HG03565 (cell line): Measurements from ENCODE around the gene INTU.
"Not testable (repeated sequence)": the region's sequence is repeated elsewhere in the genome, so short reads cannot be mapped to it uniquely, and the experiment has no call there.

Experiments used
- ATAC-seq: cut with Tn5 transposase; IDR thresholded peaks from one replicate; pipeline ENCODE4 v1.9.1; 2021; ENCODE audit warnings: mild to moderate bottlenecking, moderate library complexity; ENCODE audit not compliant: unreplicated experiment

INTU gene

DNA sequence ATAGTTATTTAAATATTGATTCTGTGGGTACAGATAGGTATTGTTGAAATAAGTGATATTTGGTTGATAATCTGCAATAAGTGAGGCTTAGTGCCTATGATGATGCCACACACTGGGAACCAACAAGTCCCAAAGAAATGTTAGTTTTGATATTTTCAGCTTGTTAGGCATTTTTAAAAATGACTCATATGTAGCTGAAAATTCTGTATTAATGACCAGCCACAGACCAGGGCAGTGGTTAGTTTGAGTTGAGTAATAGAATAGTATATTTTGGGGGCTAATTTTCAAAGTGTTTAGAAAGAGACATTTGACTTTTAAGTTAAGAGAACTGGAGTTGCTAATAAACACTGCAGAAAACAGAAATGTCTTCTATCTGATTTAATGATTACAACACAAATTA is 9.4 kb downstream of the INTU start:
- ATAC-seq = no peak

DNA sequence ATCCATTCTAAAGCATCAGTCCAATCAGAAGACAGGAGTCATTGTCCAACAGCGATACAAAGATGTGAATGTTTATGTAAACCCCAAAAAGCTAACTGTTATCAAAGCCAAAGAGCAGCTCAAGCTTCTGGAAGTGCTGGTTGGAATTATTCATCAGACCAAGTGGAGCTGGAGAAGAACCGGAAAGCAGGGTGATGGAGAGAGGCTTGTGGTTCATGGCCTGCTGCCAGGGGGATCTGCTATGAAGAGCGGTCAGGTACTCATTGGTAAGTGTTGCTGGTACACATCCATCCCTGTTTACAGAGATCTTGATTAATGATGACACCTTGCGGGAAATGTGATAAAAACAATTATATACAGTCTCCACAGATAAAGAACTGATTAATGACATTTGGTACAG is 11.0 kb downstream of the INTU start:
- ATAC-seq = no peak

DNA sequence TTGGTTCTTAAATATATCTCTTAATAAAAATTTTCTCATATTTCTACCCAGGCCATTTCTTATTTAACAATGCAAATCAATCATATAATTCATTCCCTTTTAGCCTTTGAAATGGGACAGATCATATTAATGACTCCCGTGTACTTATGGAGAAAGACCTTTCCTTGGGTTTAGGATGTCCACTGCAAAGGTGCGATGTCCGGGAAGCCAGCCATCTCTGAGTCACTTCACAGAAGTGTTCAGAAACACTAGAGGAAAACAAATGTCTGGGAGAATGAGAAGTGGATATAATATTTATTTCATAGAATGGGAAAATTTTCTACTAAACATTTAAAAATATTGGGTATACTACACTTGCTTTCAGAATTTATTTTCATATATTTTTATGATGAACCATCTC is 15.3 kb downstream of the INTU start:
- ATAC-seq = no peak

DNA sequence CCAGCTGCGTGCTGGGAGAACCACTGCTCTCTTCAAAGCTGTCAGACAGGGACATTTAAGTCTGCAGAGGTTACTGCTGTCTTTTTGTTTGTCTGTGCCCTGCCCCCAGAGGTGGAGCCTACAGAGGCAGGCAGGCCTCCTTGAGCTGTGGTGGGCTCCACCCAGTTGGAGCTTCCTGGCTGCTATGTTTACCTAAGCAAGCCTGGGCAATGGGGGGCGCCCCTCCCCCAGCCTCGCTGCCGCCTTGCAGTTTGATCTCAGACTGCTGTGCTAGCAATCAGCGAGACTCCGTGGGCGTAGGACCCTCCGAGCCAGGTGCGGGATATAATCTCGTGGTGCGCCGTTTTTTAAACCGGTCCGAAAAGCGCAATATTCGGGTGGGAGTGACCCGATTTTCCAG is 22.8 kb downstream of the INTU start:
- ATAC-seq = not testable (repeated sequence)

DNA sequence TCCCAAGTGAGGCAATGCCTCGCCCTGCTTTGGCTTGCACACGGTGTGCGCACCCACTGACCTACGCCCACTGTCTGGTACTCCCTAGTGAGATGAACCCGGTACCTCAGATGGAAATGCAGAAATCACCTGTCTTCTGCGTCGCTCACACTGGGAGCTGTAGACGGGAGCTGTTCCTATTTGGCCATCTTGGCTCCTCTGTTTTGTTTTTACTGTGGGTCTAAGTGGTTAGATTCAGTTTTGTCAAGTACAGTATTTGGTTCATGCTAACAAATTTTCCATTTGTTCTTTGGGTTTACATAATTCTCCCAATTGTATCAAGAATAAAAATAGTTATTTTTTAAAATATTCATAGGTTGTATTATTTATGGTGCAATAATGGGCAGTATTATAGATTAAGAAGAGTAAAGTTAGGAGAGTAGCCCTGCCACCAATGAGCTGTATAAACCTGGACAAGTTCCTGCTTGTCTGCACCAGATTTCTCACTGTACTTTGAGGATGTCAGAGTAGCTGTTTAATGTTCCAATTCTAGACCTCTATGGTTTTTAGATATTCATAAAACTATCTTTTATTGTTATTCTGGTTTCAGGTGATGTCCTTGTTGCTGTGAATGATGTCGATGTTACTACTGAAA is 23.4 kb downstream of the INTU start:
- no peak for ATAC-seq

DNA sequence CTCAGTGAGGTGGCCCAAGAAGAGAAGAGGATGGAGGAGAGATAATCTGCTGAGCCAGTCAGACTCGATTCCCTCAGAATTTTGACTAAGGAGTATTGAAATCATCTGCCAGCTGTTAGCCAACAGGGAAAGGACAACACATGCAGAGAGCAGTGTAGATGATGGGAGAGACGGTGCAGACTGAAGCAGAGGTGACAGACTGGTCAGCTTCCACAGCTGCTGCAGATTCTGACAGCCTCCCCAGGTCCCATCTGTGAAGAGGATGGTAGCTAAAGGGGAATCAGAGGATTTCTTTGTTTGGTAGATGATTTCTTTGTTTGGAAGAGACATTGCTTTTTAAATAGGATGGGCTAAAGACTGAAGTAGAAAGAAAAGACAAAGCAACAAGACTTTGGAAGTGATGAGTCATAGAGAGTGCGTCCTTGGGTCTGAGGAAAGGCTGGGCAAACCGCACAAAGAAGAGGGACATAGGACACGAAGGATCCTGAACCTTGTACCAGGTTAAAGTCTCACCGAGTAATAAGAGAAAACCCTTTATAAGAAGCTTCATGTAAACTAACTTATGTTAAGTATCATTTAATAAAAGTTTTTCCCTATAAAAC is 27.6 kb downstream of the INTU start:
- no peak for ATAC-seq

DNA sequence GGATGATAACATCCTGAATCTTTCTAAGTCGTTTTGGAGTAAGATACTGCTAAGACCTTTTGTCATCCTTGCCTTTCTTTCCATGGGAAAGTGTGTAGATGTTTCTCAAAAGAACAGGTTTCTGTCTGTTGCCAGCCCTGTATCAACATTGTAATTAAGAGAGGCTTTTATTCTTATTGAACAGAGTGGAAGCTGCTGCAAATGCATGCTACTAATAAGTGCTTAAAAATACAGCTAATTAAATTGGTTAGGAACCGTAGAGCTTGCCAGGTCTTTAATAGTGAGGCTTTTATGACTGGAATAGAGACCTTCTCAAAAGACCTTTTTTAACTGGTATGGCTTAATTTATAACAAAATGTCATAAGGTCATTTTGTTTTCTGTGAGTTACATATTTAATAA is 34.4 kb downstream of the INTU start:
- no peak for ATAC-seq

DNA sequence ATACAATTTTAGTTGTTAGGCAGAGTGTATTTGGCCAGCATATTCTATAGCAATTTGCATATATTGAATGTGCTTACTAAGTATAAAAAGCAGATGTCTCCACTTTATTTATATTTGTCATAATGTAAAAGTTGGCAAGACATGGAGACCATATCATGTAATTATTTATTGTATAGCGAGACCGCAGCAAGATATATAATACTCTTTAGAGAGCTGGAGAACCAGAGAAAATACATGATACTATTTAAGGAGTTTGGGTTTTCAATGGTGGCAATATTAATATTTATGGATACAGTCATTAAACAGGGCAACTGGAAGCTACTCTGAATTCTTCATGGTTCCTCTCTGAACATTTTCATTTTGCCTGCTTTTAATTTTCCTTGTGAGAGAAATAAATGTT is 35.0 kb downstream of the INTU start:
- no peak for ATAC-seq

DNA sequence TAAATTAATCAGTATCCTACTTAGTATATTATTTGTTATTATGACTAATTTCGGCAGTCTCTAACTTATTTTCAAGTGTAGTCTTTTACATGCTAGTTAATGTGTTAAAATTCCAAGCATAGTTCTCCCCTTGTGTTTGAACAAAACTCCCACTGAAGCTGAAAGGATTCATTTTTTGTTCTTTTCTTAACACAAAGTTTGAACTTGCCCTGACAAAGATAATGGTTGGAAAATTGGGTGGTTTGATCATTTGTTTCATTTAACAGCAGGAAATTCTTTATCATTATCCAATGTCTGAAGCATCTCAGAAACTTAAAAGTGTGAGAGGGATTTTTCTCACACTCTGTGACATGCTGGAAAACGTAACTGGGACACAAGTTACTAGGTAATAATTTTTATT is 36.0 kb downstream of the INTU start:
- ATAC-seq = no peak

DNA sequence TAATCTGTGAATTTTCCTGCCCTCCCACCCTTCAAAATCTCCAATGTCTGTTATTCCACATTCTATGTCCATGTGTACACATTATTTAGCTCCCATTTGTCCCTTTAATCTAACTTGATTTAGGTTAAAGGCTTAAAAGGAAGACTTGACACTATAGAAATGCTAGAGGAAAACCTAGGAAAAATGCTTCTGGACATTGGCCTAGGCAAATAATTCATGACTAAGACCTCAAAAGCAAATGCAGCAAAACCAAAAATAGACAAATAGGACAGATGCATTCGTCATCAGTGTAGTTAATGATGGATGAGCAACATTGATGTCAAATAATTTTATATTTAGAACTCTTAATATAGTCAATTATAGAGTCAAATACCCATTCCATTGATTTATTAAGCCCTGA is 36.9 kb downstream of the INTU start:
- ATAC-seq = no peak

DNA sequence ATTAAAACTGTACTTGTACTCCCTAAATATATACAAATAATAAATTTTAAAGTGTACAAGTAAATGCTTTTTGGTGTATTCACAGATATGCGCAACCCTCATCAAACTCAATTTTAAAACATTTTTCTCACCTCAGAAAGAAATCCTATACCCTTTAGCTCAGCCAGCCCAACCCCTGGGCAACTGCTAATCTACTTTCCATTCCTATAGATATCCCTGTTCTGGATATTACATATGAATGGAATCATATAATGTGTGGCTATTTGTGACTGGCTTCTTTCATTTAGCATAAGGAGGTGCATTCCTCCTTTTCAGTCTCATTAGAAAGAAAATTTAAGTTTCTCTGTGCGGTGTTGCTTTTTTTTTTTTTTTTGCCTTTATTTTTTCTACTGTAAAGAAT is 39.4 kb downstream of the INTU start:
- no peak for ATAC-seq

DNA sequence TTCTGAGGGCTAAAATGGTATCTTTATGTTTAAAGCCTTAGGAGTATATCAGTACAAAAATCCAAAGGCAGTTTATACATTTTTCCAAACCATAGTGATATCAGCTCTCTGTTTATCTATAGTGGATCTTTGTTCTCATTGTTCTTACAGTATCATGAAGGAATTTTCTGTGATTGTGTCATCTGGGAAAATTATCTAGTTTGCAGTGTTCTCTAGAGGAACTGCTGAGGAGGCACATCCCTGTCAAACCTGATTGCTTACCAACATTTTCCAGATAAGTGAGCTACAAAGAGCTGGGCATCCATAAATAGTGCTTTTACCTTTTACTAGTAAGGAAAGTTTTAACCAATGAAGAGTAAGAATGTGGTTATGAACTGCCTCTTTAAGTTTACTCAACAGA is 52.5 kb downstream of the INTU start:
- no peak for ATAC-seq

DNA sequence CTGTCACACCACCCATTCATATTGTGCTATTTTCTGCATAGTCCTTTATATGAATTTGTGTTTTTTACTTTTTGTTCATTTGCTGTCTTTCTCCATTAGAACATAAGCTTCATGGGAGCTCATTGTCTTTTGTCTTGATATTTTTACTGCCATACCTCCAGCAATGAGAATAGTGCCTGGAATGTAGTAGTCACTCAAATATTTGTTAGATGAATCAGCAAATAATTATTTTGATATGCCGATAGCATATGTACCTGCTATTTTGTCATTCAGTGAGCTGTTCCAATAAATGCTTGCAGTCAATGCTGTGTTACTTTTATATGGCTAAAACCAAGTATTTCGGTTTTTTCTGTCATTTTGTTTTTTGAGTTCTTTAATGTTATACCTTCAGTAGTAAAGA is 53.9 kb downstream of the INTU start:
- ATAC-seq = no peak

DNA sequence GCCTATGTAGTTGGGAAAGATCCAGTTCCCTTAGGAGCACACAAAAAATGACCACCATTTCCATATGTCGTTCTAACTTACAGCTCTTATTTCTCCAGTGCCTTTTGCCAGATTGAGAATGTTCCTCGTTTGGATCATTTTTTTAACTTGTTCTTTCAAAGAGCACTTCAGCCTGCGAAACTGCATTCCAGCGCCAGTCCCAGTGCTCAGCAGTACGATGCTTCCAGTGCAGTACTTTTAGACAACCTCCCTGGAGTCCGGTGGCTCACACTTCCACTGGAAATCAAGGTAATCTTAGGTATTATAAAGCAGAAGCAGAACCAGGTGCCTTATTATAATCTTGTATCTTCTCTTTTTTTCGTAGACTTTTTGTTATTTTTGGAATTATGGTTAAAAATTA is 54.8 kb downstream of the INTU start:
- ATAC-seq = no peak

DNA sequence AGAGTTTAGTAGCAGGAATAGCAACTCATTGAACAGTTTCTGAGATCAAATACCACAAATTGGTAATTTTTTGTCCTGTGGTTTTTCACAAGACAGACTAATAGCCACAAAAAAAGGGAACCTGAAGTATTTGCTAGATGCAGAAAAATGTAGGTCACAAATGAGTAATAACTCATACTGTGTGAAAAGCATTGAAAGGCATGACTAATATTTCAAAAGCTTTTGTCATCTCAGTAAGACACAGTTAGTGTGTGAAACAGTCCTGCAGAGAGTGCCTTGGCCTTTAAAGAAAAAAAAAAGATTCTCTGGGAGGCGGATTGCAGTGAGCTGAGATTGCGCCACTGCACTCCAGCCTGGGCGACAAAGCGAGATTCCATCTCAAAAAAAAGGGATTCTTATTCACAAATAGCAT is 66.0 kb downstream of the INTU start:
- ATAC-seq = peak; percentile 100

DNA sequence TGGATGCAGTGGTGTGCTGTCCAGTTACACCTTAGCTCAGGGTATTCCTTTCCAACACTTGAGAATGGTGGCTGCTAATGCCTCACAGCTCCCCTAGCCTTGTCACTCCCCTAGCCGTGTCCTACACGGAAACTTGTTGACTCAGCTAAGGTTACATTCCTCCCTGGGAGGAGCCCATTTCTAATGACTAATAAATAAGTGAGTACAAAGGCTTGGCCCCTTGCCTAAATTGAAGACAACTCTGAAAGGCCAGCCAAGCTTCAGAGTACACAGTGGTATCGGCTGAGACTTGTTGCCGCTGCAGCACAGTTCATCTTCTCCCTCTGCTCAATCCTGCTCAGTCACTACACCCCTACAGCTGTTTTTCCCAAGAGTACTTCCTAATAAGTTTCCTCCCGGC is 76.2 kb downstream of the INTU start:
- no peak for ATAC-seq

DNA sequence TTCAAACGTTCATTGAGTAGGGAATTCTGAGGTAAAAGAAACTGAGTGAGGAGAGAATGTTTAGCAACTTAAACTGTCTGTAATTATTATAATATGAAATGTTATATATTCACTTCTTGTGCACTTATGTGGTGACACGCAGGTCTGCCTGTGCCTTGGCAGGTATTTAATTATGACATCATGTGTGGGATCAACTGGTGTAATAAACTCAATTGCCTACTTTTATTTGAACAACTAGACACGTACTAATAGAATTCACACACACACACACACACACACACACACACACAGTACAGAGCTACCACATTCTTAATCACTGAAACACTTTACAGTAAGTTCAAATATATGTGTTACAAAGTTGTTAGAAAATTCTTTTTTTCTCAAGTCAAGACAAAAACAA is 76.7 kb downstream of the INTU start:
- no peak for ATAC-seq

DNA sequence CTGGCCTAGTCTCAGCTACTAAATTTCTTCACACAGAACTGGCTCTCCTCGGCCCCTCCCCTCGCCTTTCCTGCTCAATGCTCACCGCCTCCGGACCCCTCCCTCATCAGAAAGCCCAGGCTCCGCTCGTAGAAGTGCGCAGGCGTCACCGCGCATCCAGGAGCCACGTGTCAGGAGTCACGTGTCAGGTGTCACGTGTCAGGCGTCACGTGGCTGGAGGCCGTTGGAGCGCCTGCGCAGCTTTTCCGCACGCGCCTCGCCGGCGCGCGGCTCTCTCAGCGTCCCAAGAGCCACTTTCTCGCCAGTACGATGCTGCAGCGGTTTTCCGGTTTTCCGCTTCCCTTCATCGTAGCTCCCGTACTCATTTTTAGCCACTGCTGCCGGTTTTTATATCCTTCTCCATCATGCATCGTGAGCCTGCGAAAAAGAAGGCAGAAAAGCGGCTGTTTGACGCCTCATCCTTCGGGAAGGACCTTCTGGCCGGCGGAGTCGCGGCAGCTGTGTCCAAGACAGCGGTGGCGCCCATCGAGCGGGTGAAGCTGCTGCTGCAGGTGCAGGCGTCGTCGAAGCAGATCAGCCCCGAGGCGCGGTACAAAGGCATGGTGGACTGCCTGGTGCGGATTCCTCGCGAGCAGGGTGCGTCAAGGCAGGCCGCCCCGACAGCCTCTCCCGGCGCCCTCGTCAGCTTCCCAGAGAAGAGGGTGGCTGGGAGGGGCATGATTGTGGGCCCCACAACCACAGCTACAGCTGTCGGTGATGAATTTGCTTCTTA is 97.6 kb downstream of the INTU start, which contains the start of gene SLC25A31:
TSS of gene SLC25A31 (plus strand) at position 259 of the 772 bp plus-strand sequence. CDS start at position 405, 146 bp downstream.
- no peak for ATAC-seq

DNA sequence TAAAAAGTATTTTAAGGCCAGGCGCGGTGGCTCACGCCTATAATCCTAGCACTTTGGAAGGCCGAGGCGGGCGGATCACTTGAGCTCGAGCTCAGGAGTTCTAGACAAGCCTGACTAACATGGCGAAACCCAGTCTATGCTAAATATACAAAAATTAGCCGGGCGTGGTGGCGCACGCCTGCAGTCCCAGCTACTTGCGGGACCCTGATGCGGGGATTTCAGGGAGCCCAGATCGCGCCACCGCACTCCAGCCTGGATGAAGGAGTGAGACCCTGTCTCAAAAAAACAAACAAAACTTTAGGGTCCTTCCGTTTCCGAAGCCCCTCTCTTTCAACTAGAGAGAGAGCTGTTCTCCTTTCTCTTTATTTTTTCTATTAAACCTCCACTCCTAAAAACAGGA is 98.6 kb downstream of the INTU start:
- no peak for ATAC-seq

DNA sequence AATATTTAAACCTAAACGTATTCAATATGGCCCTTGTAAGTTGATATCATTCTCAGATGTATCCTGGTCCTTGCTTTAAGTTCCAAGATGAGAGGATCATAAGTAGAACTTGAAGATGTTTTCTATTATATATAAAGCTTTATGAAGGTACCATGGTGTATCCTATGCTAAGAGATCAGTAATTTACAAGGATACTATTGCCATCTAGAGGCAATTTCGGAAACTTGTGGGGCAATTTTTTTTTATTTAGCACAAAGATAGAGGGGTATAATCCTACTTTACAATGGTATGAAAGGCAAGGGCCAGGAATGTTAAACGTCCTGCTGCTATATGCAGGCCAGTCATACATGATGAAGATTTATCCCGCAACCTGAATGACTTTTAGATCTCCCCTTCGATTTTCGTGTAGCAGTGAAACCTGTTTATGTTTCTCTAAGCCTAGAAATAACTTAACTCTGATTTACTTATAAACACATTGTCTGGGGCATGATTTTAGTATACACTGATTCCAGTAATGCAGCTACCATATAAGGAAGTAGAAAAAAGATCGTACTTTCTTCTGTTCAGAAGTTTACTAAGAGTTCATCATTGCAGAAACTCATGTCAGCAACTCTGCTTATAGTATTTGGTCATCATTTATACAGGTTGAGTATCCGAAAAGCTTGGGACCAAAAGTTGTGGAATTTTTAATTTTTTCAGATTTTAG is 100.0 kb downstream of the INTU start:
- ATAC-seq = peak; percentile 82

DNA sequence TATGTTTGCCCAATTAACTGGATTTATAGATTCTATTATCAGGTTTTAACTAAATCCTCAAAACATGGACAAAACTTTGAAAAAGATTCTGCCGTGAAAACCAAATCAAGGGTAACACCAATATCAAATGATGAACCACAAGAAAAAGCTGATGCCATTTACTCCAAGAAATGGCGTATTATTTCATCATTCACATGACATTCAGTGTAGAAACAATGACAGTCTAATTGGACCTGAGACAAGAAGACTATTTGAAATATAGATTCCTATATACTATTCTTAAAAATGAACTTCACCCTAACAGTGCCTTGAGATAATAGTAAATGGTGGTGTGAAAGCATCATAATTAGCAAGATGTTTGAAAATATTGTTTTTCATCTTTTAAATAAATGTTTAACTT is 102.2 kb downstream of the INTU start:
- no peak for ATAC-seq

DNA sequence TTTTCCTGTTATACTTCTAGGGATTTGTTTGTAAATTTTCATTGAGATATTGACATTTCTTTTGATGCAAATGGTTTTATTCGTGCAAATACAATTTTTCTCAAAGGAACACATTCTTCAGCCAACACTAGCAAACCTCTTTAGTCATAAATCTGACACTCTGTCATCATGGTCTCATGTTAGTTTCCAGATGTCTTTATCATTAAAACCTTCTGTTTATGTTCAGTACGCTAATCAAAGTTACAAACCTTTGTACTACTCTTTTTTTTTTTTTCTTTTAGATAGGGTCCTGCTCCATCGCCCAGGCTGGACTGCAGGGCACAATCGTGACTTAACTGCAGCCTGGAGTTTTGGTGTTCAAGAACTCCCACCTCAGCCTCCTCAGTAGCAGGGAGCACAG is 104.5 kb downstream of the INTU start:
- ATAC-seq = no peak
